Naive B cell (primary cell): ENCODE measurements around the gene CEP85L. TPM values are rescaled to one million over a fixed set of nuclear protein-coding genes. Genes with fewer than 3 reads are reported as not detected.
"Not testable (repeated sequence)": the region's sequence is repeated elsewhere in the genome, so short reads cannot be mapped to it uniquely, and the experiment has no call there.

Experiments
- ATAC-seq, 2 donors: fragments of 150-1000 bp; cut with Tn5 transposase; 2 replicates each; pipeline ENCODE4 v1.10.0; 2021; ENCODE audit warnings: low read depth in 2 of 2, mild to moderate bottlenecking in 2 of 2, moderate library complexity in 2 of 2
- DNase-seq: peaks from one replicate; pipeline ENCODE4 v3.0.0; 2022
- H3K27ac Mint-ChIP-seq, 6 donors: one replicate each; pipeline ENCODE4 v1.8.0; 2020 to 2022; ENCODE audit warnings: mild to moderate bottlenecking in 6 of 6, mixed read lengths in 6 of 6, moderate library complexity in 5 of 6, inconsistent platforms in 2 of 6
- H3K27me3 Mint-ChIP-seq, 3 donors: one replicate each; pipeline ENCODE4 v1.8.0; 2021 to 2022; ENCODE audit warnings: mixed read lengths in 3 of 3, mild to moderate bottlenecking in 1 of 3
- H3K36me3 Mint-ChIP-seq, 2 donors: one replicate each; pipeline ENCODE4 v1.8.0; 2020 to 2022; ENCODE audit warnings: mixed read lengths in 2 of 2, inconsistent platforms in 1 of 2, mild to moderate bottlenecking in 1 of 2
- H3K4me1 Mint-ChIP-seq, 3 donors: one replicate each; pipeline ENCODE4 v1.8.0; 2020 to 2022; ENCODE audit warnings: mixed read lengths in 3 of 3, inconsistent platforms in 1 of 3, mild to moderate bottlenecking in 1 of 3, moderate library complexity in 1 of 3
- H3K4me3 Mint-ChIP-seq, 8 donors: one replicate each; pipeline ENCODE4 v1.8.0; 2020 to 2022; ENCODE audit warnings: mild to moderate bottlenecking in 8 of 8, mixed read lengths in 8 of 8, moderate library complexity in 8 of 8, inconsistent platforms in 2 of 8
- H3K9me3 Mint-ChIP-seq, 7 donors: one replicate each; pipeline ENCODE4 v1.8.0; 2020 to 2022; ENCODE audit warnings: mixed read lengths in 7 of 7, mild to moderate bottlenecking in 5 of 7, inconsistent platforms in 2 of 7, moderate library complexity in 1 of 7
- polyA plus RNA-seq, 6 donors: library from polyadenylated mRNA; unstranded; fragments of 300-500 nt; fragmentation: Illumina TruSeq; gene quantifications; one replicate each; pipeline ENCODE4 v1.2.3, GENCODE V29; 2021; ENCODE audit warnings: low read depth in 6 of 6

Gene CEP85L
- polyA plus RNA-seq, 6 donors from 2014 or later: 19.6 to 31.0 (median 25.0) TPM

DNA sequence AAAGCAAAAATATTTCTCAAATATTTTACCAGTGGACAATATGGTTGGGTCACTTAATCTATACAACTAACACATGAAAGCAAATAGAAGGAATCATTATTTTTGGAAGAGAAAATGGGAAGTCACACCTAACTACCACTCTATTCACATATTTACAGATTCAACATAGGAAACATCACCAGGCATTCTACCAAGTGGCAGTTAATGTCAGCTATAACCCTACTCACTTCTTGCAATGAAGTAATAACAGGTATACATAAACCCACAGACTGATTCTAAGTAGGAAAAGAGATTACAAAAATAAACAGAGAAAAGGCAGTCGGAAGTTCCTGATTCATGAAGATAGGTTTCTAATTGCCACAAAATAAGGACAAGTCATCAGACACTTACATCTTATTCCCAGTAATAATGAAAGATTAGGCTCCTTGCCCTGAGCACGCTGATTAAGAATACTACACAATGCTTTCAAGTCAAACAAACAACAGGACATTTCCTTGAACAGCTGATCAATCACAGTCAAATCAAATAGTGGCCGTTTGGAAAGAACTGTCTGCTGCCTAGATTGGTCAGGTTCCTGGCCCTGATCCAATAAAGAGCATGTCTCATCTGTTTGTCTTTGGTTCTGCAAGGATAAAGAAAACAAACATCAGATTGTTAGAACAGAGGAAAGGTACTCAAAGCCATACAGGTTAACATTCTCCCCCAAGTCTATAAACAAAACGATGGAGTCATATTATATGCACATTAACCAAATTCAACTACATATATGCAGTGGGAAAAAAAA, 182.5 kb downstream of the CEP85L start:
- no peak overlapping the region for H3K27ac Mint-ChIP-seq

GRCh38 chr6:118467181-118467580, 184.2 kb downstream of the CEP85L start:
- Mint-ChIP-seq H3K36me3 (peaks cover 34 to 46% of the 10 kb centered on the region in 2 donors), H3K27ac (peak overlapping the region in 1 of 6 donors; percentile 70), H3K27me3 (no peaks in the 10 kb centered on the region), H3K4me3 (no peak overlapping the region), H3K4me1 (no peaks in the 10 kb centered on the region), H3K9me3 (no peaks in the 10 kb centered on the region)
- DNase-seq (no peak), ATAC-seq (no peak)

More for the DNA sequence above, 182.5 kb downstream of the CEP85L start:
- H3K36me3 Mint-ChIP-seq: peaks cover 41 to 50% of the 10 kb centered on the region in 2 donors
- DNase-seq (no peak), ATAC-seq (no peak)
- H3K9me3 Mint-ChIP-seq: no peaks in the 10 kb centered on the region
- no peaks in the 10 kb centered on the region for H3K27me3 Mint-ChIP-seq
- peaks cover 0 to 4% (median 0%) of the 10 kb centered on the region in 3 donors for H3K4me1 Mint-ChIP-seq
- no peak overlapping the region for H3K4me3 Mint-ChIP-seq

DNA sequence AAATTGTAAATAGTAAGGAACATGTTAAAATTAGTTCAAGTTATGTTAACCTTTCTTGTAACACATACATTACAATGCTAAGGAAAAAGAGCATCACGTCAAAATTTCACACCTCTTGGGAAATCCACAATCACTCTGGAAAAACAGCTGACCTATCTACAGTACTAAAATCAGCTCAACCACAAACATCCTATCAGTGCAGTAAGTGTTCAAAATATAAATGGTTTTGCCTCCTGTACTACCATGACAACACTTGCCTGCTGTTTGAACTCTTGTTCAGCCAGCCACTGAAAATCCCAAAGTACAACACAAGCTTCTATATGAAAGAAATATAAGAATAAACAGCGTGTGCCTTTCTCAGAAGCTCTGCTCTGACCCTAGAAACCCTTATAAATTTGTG, 186.8 kb downstream of the CEP85L start:
- ATAC-seq: no peak
- no peak overlapping the region for H3K27ac Mint-ChIP-seq
- peaks cover 28 to 41% of the 10 kb centered on the region in 2 donors for H3K36me3 Mint-ChIP-seq
- no peak overlapping the region for H3K4me3 Mint-ChIP-seq
- no peaks in the 10 kb centered on the region for H3K9me3 Mint-ChIP-seq
- no peaks in the 10 kb centered on the region for H3K4me1 Mint-ChIP-seq
- DNase-seq: no peak
- H3K27me3 Mint-ChIP-seq: no peaks in the 10 kb centered on the region

GRCh38 chr6:118460958-118461470, 190.4 kb downstream of the CEP85L start:
- Mint-ChIP-seq H3K27me3 (no peaks in the 10 kb centered on the region), H3K4me3 (no peak overlapping the region), H3K9me3 (peaks cover 0 to 4% (median 1%) of the 10 kb centered on the region in 7 donors), H3K4me1 (no peaks in the 10 kb centered on the region), H3K27ac (no peak overlapping the region), H3K36me3 (peaks cover 14 to 18% of the 10 kb centered on the region in 2 donors)
- ATAC-seq: no peak
- no peak for DNase-seq

- Mint-ChIP-seq H3K4me3 (no peak overlapping the region), H3K27ac (no peak overlapping the region)
- ATAC-seq: no peak
Observed at GRCh38 chr6:118456982-118457381, 194.4 kb downstream of the CEP85L start.

GRCh38 chr6:118451839-118452238, 199.6 kb downstream of the CEP85L start:
- no peaks in the 10 kb centered on the region for H3K27me3 Mint-ChIP-seq

More at GRCh38 chr6:118456982-118457381, 194.4 kb downstream of the CEP85L start:
- peaks cover 16 to 18% of the 10 kb centered on the region in 2 donors for H3K36me3 Mint-ChIP-seq
- no peaks in the 10 kb centered on the region for H3K4me1 Mint-ChIP-seq
- H3K27me3 Mint-ChIP-seq: no peaks in the 10 kb centered on the region
- peaks cover 6 to 40% (median 22%) of the 10 kb centered on the region in 7 donors for H3K9me3 Mint-ChIP-seq
- no peak for DNase-seq

GRCh38 chr6:118444796-118445195, 206.6 kb downstream of the CEP85L start:
- H3K36me3 Mint-ChIP-seq: peaks cover 20 to 41% of the 10 kb centered on the region in 2 donors
- no peaks in the 10 kb centered on the region for H3K4me1 Mint-ChIP-seq
- ATAC-seq (no peak), DNase-seq (no peak)
- no peak overlapping the region for H3K27ac Mint-ChIP-seq
- no peak overlapping the region for H3K4me3 Mint-ChIP-seq
- peaks cover 15 to 66% (median 39%) of the 10 kb centered on the region in 7 donors for H3K9me3 Mint-ChIP-seq
- H3K27me3 Mint-ChIP-seq: peaks cover 0 to 5% (median 0%) of the 10 kb centered on the region in 3 donors

More at GRCh38 chr6:118451839-118452238, 199.6 kb downstream of the CEP85L start:
- ATAC-seq (no peak), DNase-seq (no peak)
- Mint-ChIP-seq H3K27ac (no peak overlapping the region), H3K9me3 (peaks cover 17 to 80% (median 48%) of the 10 kb centered on the region in 7 donors), H3K4me1 (no peaks in the 10 kb centered on the region), H3K36me3 (peaks cover 18 to 42% of the 10 kb centered on the region in 2 donors), H3K4me3 (peak overlapping the region in 1 of 8 donors; percentile 62)

GRCh38 chr6:118436482-118436881, 214.9 kb downstream of the CEP85L start:
- DNase-seq: no peak
- H3K4me1 Mint-ChIP-seq: no peaks in the 10 kb centered on the region
- no peak for ATAC-seq
- peaks cover 4 to 33% (median 25%) of the 10 kb centered on the region in 7 donors for H3K9me3 Mint-ChIP-seq
- no peaks in the 10 kb centered on the region for H3K27me3 Mint-ChIP-seq
- H3K27ac Mint-ChIP-seq: no peak overlapping the region
- H3K36me3 Mint-ChIP-seq: peaks cover 0 to 7% of the 10 kb centered on the region in 2 donors
- H3K4me3 Mint-ChIP-seq: no peak overlapping the region

DNA sequence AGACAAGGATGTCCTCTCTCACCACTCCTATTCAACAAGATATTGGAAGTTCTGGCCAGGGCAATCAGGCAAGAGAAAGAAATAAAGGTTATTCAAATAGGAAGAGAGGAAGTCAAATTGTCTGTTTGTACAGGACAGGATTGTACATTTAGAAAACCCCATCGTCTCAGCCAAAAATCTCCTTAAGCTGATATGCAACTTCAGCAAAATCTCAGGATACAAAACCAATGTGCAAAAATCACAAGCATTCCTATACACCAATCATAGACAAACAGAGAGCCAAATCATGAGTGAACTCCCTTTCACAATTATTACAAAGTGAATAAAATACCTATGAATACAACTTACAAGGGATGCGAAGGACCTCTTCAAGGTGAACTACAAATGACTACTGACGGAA, 217.2 kb downstream of the CEP85L start:
- DNase-seq, H3K4me1 Mint-ChIP-seq, H3K27ac Mint-ChIP-seq, H3K4me3 Mint-ChIP-seq, H3K36me3 Mint-ChIP-seq, H3K27me3 Mint-ChIP-seq, ATAC-seq: not testable (repeated sequence)
- peaks cover 0 to 29% (median 23%) of the 10 kb centered on the region in 7 donors for H3K9me3 Mint-ChIP-seq

- H3K4me3 Mint-ChIP-seq, H3K27ac Mint-ChIP-seq, H3K4me1 Mint-ChIP-seq, H3K27me3 Mint-ChIP-seq, DNase-seq, ATAC-seq: not testable (repeated sequence)
- Mint-ChIP-seq H3K36me3 (peaks cover 24 to 26% of the 10 kb centered on the region in 2 donors), H3K9me3 (peaks cover 11 to 29% (median 19%) of the 10 kb centered on the region in 7 donors)
Observed at GRCh38 chr6:118421312-118421711, 230.1 kb downstream of the CEP85L start.

- ATAC-seq: no peak
- Mint-ChIP-seq H3K9me3 (peaks cover 5 to 19% (median 12%) of the 10 kb centered on the region in 7 donors), H3K36me3 (peaks cover 16 to 26% of the 10 kb centered on the region in 2 donors)
Observed at GRCh38 chr6:118419448-118420394, 231.7 kb downstream of the CEP85L start.

More at GRCh38 chr6:118419448-118420394, 231.7 kb downstream of the CEP85L start:
- Mint-ChIP-seq H3K27me3 (no peaks in the 10 kb centered on the region), H3K27ac (no peak overlapping the region), H3K4me3 (no peak overlapping the region), H3K4me1 (no peaks in the 10 kb centered on the region)
- no peak for DNase-seq
